Activated CD4-positive, alpha-beta T cell treated with anti-CD3 and anti-CD28 coated beads, Interleukin-2, amount 10 ng/mL, durations not matched to agents 24 days and 14 days (primary cell): ENCODE measurements around the gene KIF26B. TPM values are rescaled to one million over a fixed set of nuclear protein-coding genes. Genes with fewer than 3 reads are reported as not detected.

Source experiments
- DNase-seq: peaks from one replicate; pipeline ENCODE4 v3.0.0; 2022
- H3K27ac Mint-ChIP-seq: one replicate; pipeline ENCODE4 v1.8.0; 2022; ENCODE audit warnings: mild to moderate bottlenecking, mixed read lengths
- H3K27me3 Mint-ChIP-seq: one replicate; pipeline ENCODE4 v1.8.0; 2022; ENCODE audit warnings: mixed read lengths
- H3K36me3 Mint-ChIP-seq: one replicate; pipeline ENCODE4 v1.8.0; 2022; ENCODE audit warnings: low read depth, mild to moderate bottlenecking, mixed read lengths
- H3K4me1 Mint-ChIP-seq: one replicate; pipeline ENCODE4 v1.8.0; 2021; ENCODE audit warnings: mixed read lengths
- H3K4me3 Mint-ChIP-seq: one replicate; pipeline ENCODE4 v1.8.0; 2022; ENCODE audit warnings: mild to moderate bottlenecking, moderate library complexity, mixed read lengths
- H3K9me3 Mint-ChIP-seq: one replicate; pipeline ENCODE4 v1.8.0; 2021; ENCODE audit warnings: mixed read lengths
- intact Hi-C: fragments of 100-400 bp; cut with micrococcal nuclease; formaldehyde crosslinking; loops from one replicate; pipeline ENCODE4 v1.15.1; 2023
- total RNA-seq: library from RNA; stranded (reverse); gene quantifications from 2 replicates; pipeline ENCODE4 v1.2.3, GENCODE V29; 2022

Gene KIF26B
- total RNA-seq, 1 donor from 2014 or later, result 0.07 TPM

- Mint-ChIP-seq H3K9me3 (peaks cover 14% of the 10 kb centered on the region), H3K4me3 (no peak overlapping the region), H3K36me3 (peaks cover 2% of the 10 kb centered on the region), H3K4me1 (no peaks in the 10 kb centered on the region), H3K27ac (no peak overlapping the region), H3K27me3 (no peaks in the 10 kb centered on the region)
- intact Hi-C loops, result no loop called here
- DNase-seq, result no peak
These were observed 593.9 kb downstream of the KIF26B start for GRCh38 chr1:245748646-245749045.

- no peaks in the 10 kb centered on the region for H3K4me1 Mint-ChIP-seq
- no peak overlapping the region for H3K4me3 Mint-ChIP-seq
- no peak overlapping the region for H3K27ac Mint-ChIP-seq
- H3K27me3 Mint-ChIP-seq, result no peaks in the 10 kb centered on the region
- H3K9me3 Mint-ChIP-seq, result peaks cover 14% of the 10 kb centered on the region
- DNase-seq, result no peak
- peaks cover 2% of the 10 kb centered on the region for H3K36me3 Mint-ChIP-seq
- intact Hi-C loops, result no loop called here
These were observed 594.3 kb downstream of the KIF26B start for GRCh38 chr1:245749053-245749452.

GRCh38 chr1:245750261-245750660 lies 595.5 kb downstream of the KIF26B start:
- Mint-ChIP-seq H3K9me3 (peaks cover 10% of the 10 kb centered on the region), H3K36me3 (peaks cover 2% of the 10 kb centered on the region), H3K27ac (no peak overlapping the region), H3K4me3 (no peak overlapping the region), H3K27me3 (no peaks in the 10 kb centered on the region), H3K4me1 (no peaks in the 10 kb centered on the region)
- intact Hi-C loops, result no loop called here
- no peak for DNase-seq

GRCh38 chr1:245751116-245751515 lies 596.3 kb downstream of the KIF26B start:
- H3K36me3 Mint-ChIP-seq, result peaks cover 2% of the 10 kb centered on the region
- DNase-seq, result no peak
- H3K27ac Mint-ChIP-seq, result no peak overlapping the region
- peaks cover 6% of the 10 kb centered on the region for H3K9me3 Mint-ChIP-seq
- no peaks in the 10 kb centered on the region for H3K27me3 Mint-ChIP-seq
- intact Hi-C loops, result no loop called here
- H3K4me1 Mint-ChIP-seq, result no peaks in the 10 kb centered on the region
- no peak overlapping the region for H3K4me3 Mint-ChIP-seq

GRCh38 chr1:245751726-245752470 lies 597.1 kb downstream of the KIF26B start:
- H3K27me3 Mint-ChIP-seq, result no peaks in the 10 kb centered on the region
- H3K9me3 Mint-ChIP-seq, result peaks cover 3% of the 10 kb centered on the region
- peaks cover 2% of the 10 kb centered on the region for H3K36me3 Mint-ChIP-seq

GRCh38 chr1:245752561-245752960 lies 597.8 kb downstream of the KIF26B start:
- intact Hi-C loops, result no loop called here
- Mint-ChIP-seq H3K4me3 (no peak overlapping the region), H3K27me3 (no peaks in the 10 kb centered on the region), H3K9me3 (peaks cover 3% of the 10 kb centered on the region), H3K27ac (no peak overlapping the region), H3K36me3 (no peaks in the 10 kb centered on the region), H3K4me1 (no peaks in the 10 kb centered on the region)
- no peak for DNase-seq

More at GRCh38 chr1:245751726-245752470, 597.1 kb downstream of the KIF26B start:
- no peaks in the 10 kb centered on the region for H3K4me1 Mint-ChIP-seq
- intact Hi-C loops, result no loop called here
- DNase-seq, result no peak
- no peak overlapping the region for H3K4me3 Mint-ChIP-seq
- no peak overlapping the region for H3K27ac Mint-ChIP-seq

- Mint-ChIP-seq H3K4me3 (no peak overlapping the region), H3K9me3 (peaks cover 4% of the 10 kb centered on the region), H3K27me3 (no peaks in the 10 kb centered on the region), H3K4me1 (no peaks in the 10 kb centered on the region), H3K27ac (no peak overlapping the region), H3K36me3 (no peaks in the 10 kb centered on the region)
- DNase-seq, result no peak
- intact Hi-C loops, result no loop called here
These were observed 599.0 kb downstream of the KIF26B start for GRCh38 chr1:245753807-245754206.

- peaks cover 4% of the 10 kb centered on the region for H3K9me3 Mint-ChIP-seq
- no peaks in the 10 kb centered on the region for H3K27me3 Mint-ChIP-seq
These were observed 599.7 kb downstream of the KIF26B start for GRCh38 chr1:245754463-245754961.

More at GRCh38 chr1:245754463-245754961, 599.7 kb downstream of the KIF26B start:
- H3K27ac Mint-ChIP-seq, result no peak overlapping the region
- intact Hi-C loops, result no loop called here
- no peak overlapping the region for H3K4me3 Mint-ChIP-seq
- no peaks in the 10 kb centered on the region for H3K36me3 Mint-ChIP-seq
- no peaks in the 10 kb centered on the region for H3K4me1 Mint-ChIP-seq
- no peak for DNase-seq
